Left ventricle myocardium superior (tissue), 1 donor: ENCODE data around the gene ELOVL7. TPM values are rescaled to one million over a fixed set of nuclear protein-coding genes. Genes with fewer than 3 reads are reported as not detected.
"Not testable (repeated sequence)": the region's sequence is repeated elsewhere in the genome, so short reads cannot be mapped to it uniquely, and the experiment has no call there.

Source experiments
- ATAC-seq: fragments of 200-7000 bp; cut with Tn5 transposase; one replicate; pipeline ENCODE4 v1.9.1; 2020; ENCODE audit warnings: mild to moderate bottlenecking, moderate library complexity
- DNase-seq: peaks from one replicate; pipeline ENCODE4 v3.0.0-alpha.2; 2020
- intact Hi-C: fragments of 100-400 bp; cut with micrococcal nuclease; formaldehyde crosslinking; loops from one replicate; pipeline ENCODE4 v1.11.0; 2022
- total RNA-seq: library from RNA; stranded (reverse); fragmentation: NEBNext Ultra II Directional; extraction: Animal tissue kit (Norgen Biotek cat#: 25700); gene quantifications from one replicate; pipeline ENCODE4 v1.2.1, GENCODE V29; 2021
- donor health status: DM: no; HTN: yes; CAD: no; lungs with severe emphysema.

Gene ELOVL7
- total RNA-seq, 1 donor from 2014 or later, result 0.40 TPM

GRCh38 chr5:60727033-60727679 is 116.9 kb downstream of the ELOVL7 start:
- intact Hi-C loops, result no loop called here
- DNase-seq (no peak), ATAC-seq (no peak)

GRCh38 chr5:60724126-60724525 is 119.9 kb downstream of the ELOVL7 start:
- DNase-seq (no peak), ATAC-seq (no peak)
- intact Hi-C loops, result no loop called here

GRCh38 chr5:60722416-60722815 is 121.7 kb downstream of the ELOVL7 start:
- no peak for DNase-seq
- intact Hi-C loops, result no loop called here
- no peak for ATAC-seq

GRCh38 chr5:60719329-60719728 is 124.7 kb downstream of the ELOVL7 start:
- no peak for ATAC-seq
- intact Hi-C loops, result no loop called here
- DNase-seq, result no peak

GRCh38 chr5:60718166-60718892 is 125.7 kb downstream of the ELOVL7 start:
- ATAC-seq, result no peak
- intact Hi-C loops, result no loop called here

GRCh38 chr5:60715201-60715928 is 128.7 kb downstream of the ELOVL7 start:
- ATAC-seq, intact Hi-C loops, DNase-seq: not testable (repeated sequence)

More at GRCh38 chr5:60718166-60718892, 125.7 kb downstream of the ELOVL7 start:
- DNase-seq, result no peak

GRCh38 chr5:60712950-60713349 is 131.1 kb downstream of the ELOVL7 start:
- intact Hi-C loops, result no loop called here
- DNase-seq (no peak), ATAC-seq (no peak)

GRCh38 chr5:60711892-60712291 is 132.2 kb downstream of the ELOVL7 start:
- DNase-seq, intact Hi-C loops, ATAC-seq: not testable (repeated sequence)

GRCh38 chr5:60710362-60710761 is 133.7 kb downstream of the ELOVL7 start:
- ATAC-seq (no peak), DNase-seq (no peak)
- intact Hi-C loops, result no loop called here

GRCh38 chr5:60705144-60705543 is 138.9 kb downstream of the ELOVL7 start:
- no peak for DNase-seq
- intact Hi-C loops, result no loop called here
- no peak for ATAC-seq

GRCh38 chr5:60703944-60704343 is 140.1 kb downstream of the ELOVL7 start:
- intact Hi-C loops, result no loop called here
- DNase-seq, result no peak
- ATAC-seq, result no peak

Other genes with a start within 250 kb of the ELOVL7 start
- gene DEPDC1B, start 144.1 kb downstream of the ELOVL7 start, total RNA-seq, result 0.15 TPM
- gene ERCC8, start 100.8 kb upstream of the ELOVL7 start, total RNA-seq, result 5.2 TPM
- gene NDUFAF2, start 100.9 kb upstream of the ELOVL7 start, total RNA-seq, result 36.1 TPM